GM19025 (cell line): ENCODE results near the gene LRRC26.
"Not testable (repeated sequence)": the region's sequence is repeated elsewhere in the genome, so short reads cannot be mapped to it uniquely, and the experiment has no call there.

Experiments
- ATAC-seq: cut with Tn5 transposase; IDR thresholded peaks from one replicate; pipeline ENCODE4 v1.9.1; 2021; ENCODE audit warnings: mild to moderate bottlenecking, low read depth, moderate library complexity; ENCODE audit not compliant: unreplicated experiment

The LRRC26 gene

DNA sequence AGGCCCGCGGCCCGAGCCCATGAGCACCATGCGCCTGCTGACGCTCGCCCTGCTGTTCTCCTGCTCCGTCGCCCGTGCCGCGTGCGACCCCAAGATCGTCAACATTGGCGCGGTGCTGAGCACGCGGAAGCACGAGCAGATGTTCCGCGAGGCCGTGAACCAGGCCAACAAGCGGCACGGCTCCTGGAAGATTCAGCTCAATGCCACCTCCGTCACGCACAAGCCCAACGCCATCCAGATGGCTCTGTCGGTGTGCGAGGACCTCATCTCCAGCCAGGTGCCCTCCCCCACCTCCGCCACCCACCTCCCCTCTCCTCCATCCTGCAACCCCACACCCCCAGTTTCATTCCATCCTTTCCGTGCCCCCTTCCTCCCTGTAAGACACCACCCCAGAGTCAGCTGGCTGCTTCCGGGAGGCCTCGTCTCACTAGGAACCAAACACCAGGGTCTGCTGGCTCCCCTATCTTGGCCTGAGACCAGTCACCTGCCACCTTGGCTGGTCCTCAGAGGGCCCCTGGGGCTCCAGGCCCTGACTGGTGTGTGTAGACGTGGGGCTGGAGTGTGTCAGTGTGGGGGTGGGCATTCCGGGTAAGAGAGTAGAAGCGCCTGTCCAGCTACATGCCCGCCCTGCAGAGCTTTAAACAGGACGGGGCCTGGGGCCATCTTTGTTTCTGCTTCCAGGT lies 30.2 kb downstream of the LRRC26 start:
- ATAC-seq: no peak

DNA sequence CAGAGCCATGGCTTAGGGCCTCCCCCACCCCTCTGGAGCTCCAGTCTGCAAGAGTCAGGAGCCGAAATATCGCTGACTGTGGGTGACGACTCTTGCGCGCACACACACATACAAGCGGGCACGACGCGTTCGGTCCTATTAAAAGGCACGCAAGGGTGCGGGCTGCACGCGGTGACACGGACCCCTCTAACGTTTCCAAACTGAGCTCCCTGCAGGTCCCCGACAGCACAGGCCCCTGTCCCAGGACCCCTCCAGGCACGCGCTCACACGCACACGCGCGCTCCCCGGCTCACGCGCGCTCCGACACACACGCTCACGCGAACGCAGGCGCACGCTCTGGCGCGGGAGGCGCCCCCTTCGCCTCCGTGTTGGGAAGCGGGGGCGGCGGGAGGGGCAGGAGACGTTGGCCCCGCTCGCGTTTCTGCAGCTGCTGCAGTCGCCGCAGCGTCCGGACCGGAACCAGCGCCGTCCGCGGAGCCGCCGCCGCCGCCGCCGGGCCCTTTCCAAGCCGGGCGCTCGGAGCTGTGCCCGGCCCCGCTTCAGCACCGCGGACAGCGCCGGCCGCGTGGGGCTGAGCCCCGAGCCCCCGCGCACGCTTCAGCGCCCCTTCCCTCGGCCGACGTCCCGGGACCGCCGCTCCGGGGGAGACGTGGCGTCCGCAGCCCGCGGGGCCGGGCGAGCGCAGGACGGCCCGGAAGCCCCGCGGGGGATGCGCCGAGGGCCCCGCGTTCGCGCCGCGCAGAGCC lies 31.0 kb downstream of the LRRC26 start, which contains the start of gene GRIN1:
GRIN1 (plus strand) TSS at position 433 of the 746 bp plus-strand sequence. CDS start 333 bp downstream, outside the sequence.
- ATAC-seq: no peak

DNA sequence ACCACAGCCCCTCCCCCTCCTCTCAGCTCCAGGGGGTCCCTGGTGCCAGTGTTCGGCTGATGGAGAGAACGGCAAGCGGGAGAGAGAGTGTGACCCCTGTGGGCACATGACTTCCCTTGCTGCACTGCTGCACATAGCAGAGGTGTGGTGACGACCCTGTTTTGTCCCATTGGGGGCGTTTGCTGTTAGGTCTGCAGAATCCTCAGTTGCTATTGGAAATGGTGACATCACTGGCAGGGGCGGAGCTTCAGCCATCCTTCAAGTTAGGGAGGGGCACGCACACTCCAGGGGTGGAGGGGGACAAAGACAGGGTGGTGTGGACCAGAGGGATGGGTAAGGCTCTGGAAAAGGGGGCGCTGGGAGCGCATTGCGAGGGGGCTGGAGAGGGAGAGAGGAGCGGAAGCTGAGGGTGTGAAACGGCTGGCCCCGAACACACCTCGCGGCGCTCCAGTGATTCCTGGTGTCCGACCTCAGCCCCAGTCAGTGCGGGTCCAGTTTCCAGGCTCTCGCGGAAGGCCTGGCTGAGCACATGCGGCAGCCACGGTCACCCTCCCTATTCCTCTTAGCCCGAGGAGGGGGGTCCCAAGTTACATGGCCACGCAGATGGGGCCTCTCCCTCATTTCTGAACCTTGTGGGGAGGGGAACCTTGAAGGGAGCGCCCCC lies 31.7 kb downstream of the LRRC26 start:
- no peak for ATAC-seq

DNA sequence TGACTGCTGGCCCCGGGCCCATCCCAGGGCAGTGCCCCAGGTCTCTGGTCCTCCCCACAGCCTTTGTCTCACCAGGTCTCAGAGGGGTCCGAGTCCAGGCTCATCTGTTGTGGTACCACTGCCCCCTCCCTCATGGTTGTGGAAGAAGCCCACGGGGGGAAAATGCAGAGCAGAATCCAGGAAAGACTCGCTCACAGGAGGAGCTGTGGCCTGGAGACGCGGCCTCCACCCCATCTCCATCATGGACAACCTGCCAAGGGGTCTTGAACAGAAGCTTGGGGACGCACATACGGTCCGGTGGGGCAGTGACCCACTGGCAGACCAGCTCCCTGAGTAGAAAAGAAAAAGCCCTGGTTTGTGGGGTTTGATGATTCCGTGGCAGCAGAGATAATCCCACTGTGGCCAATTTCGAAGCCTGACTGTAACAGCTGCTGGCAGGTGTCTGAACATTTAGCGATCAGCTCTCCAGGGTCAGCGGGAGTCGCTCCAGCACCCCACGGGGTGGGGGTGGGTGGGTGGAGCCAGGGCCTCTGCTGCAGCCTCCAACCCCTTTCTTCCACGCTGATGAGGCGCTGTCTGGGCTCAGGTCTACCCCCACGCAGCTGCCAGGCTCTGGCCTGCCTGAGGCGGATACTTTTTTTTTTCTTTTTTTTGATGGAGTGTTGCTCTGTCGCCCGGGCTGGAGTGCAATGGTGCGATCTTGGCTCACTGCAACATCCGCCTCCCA lies 32.8 kb downstream of the LRRC26 start:
- no peak for ATAC-seq

DNA sequence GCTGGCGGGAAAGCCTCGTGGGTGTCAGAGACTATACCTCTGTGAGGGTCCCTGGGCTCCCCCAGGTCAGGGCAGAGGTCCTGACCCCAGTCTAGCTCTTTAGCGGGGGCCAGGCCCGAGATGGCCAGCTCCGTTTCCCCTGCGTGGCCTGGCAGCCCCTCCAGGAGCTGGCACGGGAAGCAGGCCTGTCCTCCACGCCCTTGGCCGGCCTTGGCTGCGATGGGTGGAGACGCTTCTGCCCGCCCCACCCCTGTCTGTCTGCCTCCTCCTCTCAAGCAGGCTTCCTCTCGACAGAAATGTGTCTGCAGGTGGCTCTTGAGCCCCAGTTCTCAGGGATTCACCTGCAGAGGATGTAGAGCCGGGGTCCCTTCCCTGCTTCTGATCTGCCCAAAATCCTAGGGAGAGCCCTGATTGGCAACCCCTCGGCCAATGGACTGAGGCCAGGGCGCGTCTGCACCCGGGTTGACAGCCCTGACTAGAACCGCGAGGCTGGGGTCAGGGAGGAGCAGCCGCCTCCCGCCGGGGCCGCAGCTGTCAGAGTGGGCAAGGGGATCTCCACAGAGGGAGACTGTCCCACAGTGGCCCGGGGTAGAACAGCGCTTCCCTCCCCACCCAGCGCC lies 33.5 kb downstream of the LRRC26 start:
- no peak for ATAC-seq

DNA sequence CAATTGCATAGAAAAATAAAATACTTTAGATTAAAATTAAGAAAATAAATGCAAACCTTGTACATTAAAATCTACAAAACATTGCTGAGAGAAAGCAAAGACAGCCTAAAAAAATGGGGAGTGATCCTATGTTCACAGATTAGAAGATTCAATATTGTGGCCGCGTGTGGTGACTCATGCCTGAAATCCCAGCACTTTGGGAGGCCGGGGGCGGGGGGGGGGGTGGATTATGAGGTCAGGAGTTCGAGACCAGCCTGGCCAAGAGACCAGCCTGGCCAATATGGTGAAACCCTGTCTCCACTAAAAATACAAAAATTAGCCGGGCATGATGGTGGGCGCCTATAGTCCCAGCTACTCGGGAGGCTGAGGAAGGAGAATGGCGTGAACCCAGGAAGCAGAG lies 34.7 kb downstream of the LRRC26 start:
- not testable (repeated sequence) for ATAC-seq

DNA sequence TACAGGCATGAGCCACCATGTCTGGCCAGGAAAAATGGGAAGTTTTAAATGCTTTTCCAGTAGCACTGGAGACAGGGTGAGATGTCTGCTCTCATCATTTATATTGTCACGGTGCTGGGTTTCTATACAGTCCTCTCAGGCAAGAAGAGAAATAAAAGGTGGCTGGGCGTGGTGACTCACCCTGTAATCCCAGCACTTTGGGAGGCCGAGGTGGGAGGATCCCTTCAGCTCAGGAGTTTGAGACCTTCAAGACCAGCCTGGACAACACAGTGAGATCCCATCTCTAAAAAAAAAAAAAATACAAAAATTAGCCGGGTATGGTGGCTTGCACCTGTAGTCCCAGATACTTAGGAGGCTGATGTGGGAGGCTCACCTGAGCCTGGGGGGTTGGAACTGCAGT lies 35.7 kb downstream of the LRRC26 start:
- ATAC-seq: no peak

DNA sequence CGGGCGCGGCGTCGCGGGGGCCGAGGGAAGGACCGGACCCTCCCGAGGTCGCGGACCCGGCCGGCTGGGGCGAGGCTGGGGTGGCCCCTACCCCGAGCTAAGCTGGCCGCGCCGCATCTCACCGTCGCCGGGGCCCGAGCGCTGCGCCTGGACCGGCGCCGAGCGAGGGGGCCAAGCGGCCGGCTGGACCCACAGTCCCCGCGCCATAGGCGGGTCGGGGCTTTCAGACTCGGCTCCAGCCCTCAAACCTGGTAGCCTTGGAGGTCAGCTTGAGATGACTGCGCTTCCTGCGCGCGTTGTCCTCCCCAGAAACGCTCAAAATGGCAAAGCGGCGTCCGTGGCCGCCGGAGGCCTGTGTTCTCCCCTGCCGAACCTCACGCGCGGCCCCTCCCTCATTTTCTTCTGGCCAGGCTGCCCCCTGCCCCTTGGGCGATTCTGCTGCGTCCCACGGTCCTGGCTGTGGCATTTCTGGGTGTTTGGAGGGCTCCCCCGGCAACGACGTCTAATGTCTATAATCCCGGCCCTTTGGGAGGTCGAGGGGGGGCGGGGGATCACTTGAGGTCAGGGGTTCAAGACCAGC lies 39.6 kb downstream of the LRRC26 start:
- peak; percentile 12 for ATAC-seq

DNA sequence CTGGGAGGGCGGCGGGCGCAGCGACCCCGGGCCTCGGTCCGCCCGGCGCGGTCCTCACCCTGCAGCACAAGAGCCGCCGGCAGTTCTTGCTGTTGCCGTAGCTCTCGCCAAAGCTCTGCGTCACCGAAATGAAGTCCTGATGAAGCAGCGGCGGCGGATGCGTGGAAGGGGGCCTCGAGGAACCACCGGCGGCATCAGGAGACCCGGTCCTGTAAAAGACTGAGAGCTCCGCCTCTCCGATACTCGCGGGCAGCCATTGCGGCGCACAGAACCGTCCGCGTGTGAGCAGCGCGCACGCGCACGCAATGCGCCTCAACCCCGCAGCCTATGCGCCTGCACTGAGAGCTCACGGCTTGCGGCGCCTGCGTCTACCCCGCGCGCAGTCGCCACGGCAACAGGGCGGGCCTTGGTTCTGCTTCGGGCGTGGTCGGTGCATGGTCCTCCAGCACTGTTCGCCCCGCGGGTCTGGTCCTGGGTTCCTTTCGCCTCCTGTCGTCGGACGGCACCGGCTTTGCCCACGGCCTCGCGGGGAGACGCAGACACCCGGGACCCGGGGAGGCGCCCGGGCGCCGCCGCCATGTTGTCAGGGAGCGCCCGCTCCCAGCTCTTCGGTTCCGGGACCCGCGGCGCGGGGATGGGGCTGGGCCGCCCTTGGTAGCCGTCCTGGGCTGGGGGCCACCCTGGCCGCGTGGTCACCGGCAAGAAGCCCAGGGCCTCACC lies 40.2 kb downstream of the LRRC26 start:
- ATAC-seq: peak; percentile 87

DNA sequence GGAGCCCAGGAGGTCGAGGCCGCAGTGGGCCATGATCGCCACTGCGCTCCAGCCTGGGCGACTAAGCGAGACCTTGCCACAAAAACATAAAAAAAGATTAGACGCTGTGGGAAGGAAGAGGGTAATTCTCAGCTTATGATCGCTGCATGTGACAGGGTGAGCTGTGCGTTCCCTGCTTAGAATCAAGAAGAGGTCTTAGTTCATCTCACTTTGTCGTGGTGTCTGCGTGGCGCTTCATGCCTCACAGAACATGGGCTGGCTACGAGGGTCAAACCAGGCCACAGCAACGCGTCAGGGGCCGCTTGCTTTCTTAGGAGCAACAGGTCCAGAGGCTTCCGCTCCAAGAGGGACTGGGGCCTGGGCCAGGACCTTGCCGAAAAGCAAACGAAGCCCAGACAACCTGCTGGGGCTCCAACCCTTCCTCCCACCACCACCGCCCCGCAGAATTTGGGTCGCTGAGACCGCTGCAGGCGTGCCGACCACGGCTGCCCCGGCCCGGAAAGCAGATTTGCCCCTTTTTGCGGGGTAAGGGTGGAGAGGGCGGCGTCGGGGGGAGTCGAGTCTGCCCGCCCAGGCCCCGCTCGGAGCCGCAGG lies 40.9 kb downstream of the LRRC26 start:
- ATAC-seq: no peak

DNA sequence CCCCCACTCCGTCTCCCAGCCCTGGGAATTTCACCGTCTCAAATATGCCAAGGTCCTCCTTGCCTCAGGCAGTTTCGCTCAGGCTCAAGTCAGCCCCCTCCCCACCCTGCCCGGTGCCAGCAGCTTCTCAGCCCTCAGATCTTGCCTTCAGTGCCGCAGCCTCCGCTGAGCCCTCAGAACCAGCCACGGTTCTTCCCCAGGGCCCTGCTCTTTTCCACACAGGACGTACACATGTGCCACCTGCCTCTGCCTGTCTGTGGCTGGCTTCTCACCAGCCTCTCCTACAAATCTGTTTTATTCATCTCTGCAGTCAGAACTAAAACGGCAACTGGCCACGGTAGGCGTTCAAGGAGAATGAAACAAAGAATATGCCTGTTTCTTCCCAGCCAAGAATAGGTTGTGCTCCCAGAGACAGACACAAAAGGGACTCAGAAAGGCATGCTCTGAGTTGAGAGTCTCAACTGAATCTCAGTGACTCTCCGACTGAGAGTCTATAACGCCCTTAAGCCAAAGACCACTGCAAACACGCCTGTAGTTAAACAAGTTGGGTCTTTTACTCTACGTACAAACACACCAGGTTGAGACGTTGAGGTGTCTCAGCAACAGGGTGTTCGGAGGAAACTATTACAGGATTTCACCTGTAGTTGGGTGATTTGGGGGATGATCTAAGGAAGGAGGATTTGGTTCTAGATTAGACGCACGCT lies 41.5 kb downstream of the LRRC26 start:
- no peak for ATAC-seq

DNA sequence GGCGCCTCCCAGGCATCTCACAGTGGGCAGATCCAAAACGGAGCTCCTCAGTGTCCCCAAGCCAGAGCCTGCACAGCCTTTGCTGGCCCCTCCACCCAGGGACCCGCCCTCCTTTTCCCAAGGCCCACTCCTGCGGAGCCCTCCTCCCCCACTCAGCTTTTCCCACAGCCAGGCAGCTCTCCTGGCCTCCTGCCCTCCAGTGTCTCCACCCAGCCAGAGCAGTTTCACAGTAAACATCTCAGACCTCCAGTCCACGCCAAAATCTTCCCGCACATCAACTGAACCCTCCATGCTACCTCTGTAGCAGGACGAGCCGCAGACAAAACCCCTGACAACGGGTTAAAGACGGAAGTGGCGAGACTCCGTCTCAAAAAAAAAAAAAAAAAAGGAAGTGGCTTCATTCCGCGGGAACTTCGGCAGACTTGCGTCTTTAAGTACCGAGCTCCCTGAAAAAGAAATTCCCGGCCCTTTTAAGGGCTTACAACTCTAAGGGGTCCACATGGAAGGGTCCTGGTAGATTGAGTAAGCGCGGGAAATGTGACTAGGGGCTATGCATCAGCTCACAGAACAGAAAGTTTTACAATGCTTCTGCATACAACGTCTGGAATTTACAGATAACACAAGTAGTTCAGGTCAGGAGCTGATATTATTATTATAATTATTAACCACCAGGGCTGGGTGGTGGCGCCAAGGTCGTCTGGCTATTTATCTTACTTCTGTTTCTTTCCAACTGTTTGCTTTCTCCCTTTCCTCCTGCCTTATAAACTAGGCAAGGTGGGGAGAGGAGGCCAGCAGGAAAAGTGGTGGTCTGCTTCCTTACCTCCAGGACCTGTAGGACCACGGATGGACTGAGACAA lies 42.3 kb downstream of the LRRC26 start:
- ATAC-seq: no peak

DNA sequence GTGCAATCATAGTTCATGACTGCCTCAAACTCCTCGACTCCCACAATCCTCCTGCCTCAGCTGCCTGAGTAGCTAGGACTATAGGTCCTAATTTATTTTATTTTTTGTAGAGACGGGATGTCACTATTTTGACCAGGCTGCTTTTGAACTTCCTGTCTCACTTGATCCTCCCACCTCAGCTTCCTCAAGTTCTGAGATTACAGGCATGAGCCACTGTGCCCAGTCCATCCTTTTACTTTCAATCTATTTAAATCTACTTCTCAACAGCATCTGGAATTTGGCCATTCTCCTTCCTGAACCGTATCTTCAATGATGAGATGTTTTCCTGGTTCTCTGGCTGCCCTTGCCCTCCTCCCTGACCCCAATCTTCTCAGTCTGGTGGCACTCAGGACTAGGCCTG lies 43.1 kb downstream of the LRRC26 start:
- ATAC-seq: no peak

DNA sequence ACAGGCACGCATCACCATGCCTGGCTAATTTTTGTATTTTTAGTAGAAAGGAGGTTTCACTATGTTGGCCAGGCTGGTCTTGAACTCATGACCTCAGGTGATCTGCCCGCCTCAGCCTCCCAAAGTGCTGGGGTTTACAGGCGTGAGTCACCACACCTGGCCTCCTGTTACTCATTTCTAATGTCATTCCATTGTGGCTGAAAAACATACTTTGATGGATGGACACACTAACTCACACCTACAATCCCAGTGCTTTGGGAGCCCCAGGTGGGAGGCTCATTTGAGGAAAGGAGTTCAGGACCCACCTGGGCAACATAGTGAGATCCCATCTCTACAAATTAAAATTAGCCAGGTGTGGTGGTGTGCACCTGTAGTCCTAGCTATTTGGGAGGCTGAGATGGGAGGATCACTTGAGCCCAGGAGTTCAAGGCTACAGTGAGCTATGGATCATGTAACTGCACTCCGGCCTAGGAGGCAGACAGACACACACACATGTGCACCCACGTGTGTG lies 45.8 kb downstream of the LRRC26 start:
- ATAC-seq: not testable (repeated sequence)

DNA sequence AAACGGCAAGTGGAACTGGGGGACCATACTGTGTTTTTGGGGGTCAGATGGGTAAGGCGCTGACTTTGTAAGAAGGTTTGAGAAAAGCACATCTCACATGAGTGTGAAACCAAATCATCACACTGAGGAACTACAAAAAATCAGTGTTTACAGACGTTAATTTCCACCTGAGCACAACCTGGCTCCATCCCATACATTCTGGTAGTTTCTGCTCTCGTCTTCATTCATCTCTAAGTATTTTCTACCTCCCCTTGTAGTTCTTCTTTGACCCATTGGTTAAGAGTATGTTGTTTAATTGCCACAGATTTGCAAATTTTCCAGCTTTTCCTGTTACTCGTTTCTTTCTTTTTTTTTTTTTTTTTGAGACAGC lies 46.4 kb downstream of the LRRC26 start:
- no peak for ATAC-seq

DNA sequence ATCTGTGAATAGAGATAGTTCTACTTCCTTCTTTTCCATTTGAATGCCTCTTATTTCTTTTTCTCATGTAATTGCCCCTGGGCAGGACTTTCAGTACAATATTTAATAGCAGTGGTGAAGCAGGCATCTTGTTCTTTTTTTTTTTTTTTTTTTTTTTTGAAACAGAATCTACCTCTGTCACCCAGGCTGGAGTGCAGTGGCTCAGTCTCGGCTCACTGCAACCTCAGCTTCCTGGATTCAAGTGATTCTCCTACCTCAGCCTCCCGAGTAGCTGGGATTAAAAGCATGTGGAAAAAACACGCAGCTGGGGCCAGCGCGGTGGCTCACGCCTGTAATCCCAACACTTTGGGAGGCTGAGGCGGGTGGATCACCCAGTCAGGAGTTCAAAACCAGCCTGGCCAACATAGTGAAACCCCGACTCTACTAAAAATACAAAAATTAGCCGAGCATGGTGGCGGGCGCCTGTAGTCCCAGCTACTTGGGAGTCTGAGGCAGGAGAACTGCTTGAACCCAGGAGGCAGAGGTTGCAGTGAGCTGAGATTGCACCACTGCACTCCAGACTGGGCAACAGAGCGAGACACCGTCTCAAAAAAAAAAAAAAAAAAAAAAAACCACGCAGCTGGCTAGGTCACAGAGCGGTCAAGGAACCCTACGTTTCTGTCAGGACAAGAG lies 46.9 kb downstream of the LRRC26 start:
- ATAC-seq: not testable (repeated sequence)
